A549 treated with CpdA at 1 μM for 4 hours (cell line): Measurements from ENCODE around the gene AMZ2. TPM values are rescaled to one million over a fixed set of nuclear protein-coding genes. Genes with fewer than 3 reads are reported as not detected.

Source experiments
- total RNA-seq: library from RNA; stranded (reverse); fragments of 200-300 nt; extraction: Qiagen RNA extraction; gene quantifications from 5 replicates; pipeline ENCODE4 v1.2.3, GENCODE V29; 2022; ENCODE audit warnings: low read depth

The AMZ2 gene, protein sequence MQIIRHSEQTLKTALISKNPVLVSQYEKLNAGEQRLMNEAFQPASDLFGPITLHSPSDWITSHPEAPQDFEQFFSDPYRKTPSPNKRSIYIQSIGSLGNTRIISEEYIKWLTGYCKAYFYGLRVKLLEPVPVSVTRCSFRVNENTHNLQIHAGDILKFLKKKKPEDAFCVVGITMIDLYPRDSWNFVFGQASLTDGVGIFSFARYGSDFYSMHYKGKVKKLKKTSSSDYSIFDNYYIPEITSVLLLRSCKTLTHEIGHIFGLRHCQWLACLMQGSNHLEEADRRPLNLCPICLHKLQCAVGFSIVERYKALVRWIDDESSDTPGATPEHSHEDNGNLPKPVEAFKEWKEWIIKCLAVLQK
- 108 to 115 TPM (median 110 TPM) in 5 replicates for total RNA-seq

DNA sequence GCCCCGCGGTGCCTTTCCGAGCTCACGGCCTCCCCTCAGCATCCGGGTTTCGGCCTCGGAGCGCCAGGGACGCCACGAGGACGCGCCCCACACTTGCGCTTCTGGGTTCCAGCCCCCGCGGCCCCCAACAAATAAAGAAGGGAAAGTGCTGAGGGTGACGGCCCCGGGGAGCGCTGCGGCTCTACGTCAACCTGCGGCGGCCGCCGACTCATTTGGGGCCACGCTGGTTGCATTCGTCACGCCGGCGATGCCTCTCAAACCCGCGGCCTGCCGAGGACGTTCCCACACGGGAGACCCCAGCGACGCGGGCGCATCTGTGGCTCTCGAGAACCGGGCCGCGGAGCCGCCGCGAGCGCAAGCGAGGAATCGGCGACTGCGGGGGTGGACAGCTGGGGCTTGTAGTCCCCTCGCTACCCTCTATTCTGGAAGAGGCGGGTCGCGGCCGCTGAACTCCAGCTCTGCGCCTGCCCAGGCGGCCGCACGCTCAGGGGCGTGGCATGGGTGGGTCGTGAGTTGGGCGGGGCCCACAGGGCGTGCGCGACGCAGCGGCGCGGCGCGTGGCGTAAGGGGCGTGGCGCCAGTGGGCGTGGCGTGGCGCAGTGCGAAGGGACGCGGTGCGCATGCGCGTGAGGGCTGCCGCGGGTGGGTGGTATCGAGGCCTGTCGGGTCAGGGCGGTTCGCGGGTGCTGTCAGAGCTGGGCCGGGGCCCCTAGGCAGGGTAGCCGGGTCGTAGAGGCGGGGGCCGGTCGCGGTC lies at the start of gene AMZ2:
AMZ2 (plus strand) TSS at position 599 of the 754 bp plus-strand sequence. CDS start 2,145 bp downstream, outside the sequence.

DNA sequence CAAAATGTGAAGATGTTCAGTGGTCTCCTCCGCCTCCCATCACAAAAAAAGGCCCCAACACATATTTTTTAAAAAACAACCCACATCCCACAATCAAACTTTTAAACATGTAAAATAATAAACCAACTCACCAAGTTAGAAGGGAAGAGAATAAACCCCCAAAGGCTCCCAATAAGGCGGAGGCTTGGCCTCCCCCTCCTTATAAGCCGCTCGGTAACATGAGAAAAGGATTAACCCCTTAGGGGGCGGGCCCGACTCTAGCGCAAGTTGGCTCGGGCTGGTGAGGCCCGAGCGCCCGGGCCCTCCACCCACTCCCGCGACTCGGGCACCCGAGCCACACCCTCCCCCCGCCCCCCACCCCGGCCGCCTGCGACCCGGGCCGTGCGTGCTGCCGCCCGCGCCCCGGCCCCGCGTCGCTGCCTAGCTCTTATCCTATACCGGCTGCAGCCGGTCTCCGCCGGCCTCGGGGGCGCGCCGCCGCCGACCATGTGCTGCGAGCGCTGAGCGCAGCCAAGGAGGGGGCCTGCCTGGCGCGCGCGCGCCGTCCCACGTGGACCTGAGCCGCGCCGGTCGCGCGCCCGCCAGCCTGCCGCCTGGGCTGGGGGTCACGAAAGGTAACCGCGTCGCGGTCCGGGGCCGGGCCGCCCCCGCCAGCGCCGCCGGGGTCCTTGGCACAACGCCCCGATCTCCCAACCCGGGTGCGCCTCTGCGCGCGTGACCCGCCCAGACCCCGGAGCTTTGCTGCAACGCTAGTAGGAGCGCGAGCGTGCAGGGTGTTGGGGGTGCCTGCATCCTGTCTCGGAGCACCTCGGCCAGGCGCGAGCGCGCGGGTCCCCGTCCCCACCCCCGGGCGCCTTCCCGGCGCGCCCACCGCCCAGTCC lies 43.4 kb downstream of the AMZ2 start, which contains the start of the genes ARSG and SLC16A6:
ARSG (plus strand) TSS at position 541 of the 881 bp plus-strand sequence. CDS start 15,999 bp downstream, outside the sequence.
SLC16A6 (minus strand) TSS at position 173 of the 881 bp plus-strand sequence. CDS start 12,807 bp downstream, outside the sequence.

Other genes with a start within 250 kb of the AMZ2 start
- 484 to 540 TPM (median 513 TPM) in 5 replicates for gene KPNA2, start 212.3 kb upstream of the AMZ2 start, total RNA-seq
- 0.37 to 0.68 TPM (median 0.51 TPM) in 5 replicates for gene SLC16A6, start 43.1 kb downstream of the AMZ2 start, total RNA-seq
- gene ARSG, start 43.5 kb downstream of the AMZ2 start, total RNA-seq: 1.3 to 1.5 TPM (median 1.5 TPM) in 5 replicates
- 7.4 to 12.1 TPM (median 10.3 TPM) in 5 replicates for gene WIPI1, start 209.5 kb downstream of the AMZ2 start, total RNA-seq